ENCODE results near the gene ATP6V0A1.

Gene ATP6V0A1

GRCh38 chr17:42507671-42508070 lies 49.0 kb downstream of the ATP6V0A1 start:
- no peak for DNase-seq (ENCODE audit: low read depth in 1 of 2, low spot score in 1 of 2)
- H3K27me3 ChIP-seq (ENCODE audit: insufficient read depth, poor library complexity, severe bottlenecking), result no peaks in the 10 kb centered on the region
- TF ChIP-seq POLR2AphosphoS5 (IDR thresholded peaks at IDR 0.05; ENCODE audit: low read depth), result no peak
- no peak for TF ChIP-seq GABPA (IDR thresholded peaks at IDR 0.05; ENCODE audit: low read depth)
- TF ChIP-seq, protein P1, sequence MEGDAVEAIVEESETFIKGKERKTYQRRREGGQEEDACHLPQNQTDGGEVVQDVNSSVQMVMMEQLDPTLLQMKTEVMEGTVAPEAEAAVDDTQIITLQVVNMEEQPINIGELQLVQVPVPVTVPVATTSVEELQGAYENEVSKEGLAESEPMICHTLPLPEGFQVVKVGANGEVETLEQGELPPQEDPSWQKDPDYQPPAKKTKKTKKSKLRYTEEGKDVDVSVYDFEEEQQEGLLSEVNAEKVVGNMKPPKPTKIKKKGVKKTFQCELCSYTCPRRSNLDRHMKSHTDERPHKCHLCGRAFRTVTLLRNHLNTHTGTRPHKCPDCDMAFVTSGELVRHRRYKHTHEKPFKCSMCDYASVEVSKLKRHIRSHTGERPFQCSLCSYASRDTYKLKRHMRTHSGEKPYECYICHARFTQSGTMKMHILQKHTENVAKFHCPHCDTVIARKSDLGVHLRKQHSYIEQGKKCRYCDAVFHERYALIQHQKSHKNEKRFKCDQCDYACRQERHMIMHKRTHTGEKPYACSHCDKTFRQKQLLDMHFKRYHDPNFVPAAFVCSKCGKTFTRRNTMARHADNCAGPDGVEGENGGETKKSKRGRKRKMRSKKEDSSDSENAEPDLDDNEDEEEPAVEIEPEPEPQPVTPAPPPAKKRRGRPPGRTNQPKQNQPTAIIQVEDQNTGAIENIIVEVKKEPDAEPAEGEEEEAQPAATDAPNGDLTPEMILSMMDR (IDR thresholded peaks at IDR 0.05; ENCODE audit: insufficient read depth, low read length), result no peak
- TF ChIP-seq SPI1 (IDR thresholded peaks at IDR 0.05; ENCODE audit: borderline replicate concordance, low read depth), result no peak
- TF ChIP-seq REST (IDR thresholded peaks at IDR 0.05; ENCODE audit: insufficient replicate concordance, low read depth), result no peak
- no peak overlapping the region for H3K27ac ChIP-seq (replicated peaks)
- H3K4me3 ChIP-seq (replicated peaks; ENCODE audit: insufficient read depth, low read length), result no peak overlapping the region

DNA sequence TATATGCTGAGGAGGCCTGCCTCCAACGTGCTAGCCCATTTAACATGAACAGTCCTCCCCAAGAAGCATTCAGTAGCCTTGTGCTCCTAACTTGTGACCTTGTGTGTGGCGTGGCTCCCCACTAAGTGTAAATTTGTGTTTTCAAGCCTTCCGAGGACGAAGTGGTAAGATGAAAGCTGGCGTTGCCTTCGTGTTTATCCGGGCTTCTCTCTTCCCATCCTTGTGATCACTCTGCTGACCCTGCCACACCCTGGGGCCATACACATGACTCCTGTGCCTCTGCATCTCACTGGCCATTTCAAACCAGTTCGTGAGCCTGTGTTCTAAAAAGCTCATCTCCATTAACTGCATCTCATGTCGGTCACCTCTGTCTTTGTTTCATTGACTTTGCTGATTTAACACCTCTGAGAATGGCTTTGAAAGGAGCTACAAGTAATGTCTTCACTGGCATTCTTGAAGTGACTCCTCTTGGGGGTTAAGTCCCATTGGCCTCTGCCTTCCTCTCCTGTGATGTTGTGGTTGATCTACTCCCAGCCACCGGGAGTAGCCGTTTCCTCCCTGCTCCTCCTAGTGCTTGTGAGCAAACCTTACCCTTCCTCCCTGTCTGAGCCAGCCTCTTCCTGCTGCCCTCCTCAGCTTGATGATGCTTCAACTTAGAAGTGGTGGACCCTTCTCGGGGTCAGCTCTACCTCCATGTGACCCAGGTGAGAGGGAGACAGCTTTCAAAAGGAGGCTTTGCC lies 49.9 kb downstream of the ATP6V0A1 start:
- TF ChIP-seq POLR2AphosphoS5 (IDR thresholded peaks at IDR 0.05; ENCODE audit: low read depth) (no peak), GABPA (IDR thresholded peaks at IDR 0.05; ENCODE audit: low read depth) (no peak), REST (IDR thresholded peaks at IDR 0.05; ENCODE audit: insufficient replicate concordance, low read depth) (no peak), SPI1 (IDR thresholded peaks at IDR 0.05; ENCODE audit: borderline replicate concordance, low read depth) (no peak)
- TF ChIP-seq, protein P1 (IDR thresholded peaks at IDR 0.05; ENCODE audit: insufficient read depth, low read length), result no peak
- H3K4me3 ChIP-seq (replicated peaks; ENCODE audit: insufficient read depth, low read length), result no peak overlapping the region
- no peaks in the 10 kb centered on the region for H3K27me3 ChIP-seq (ENCODE audit: insufficient read depth, poor library complexity, severe bottlenecking)
- H3K27ac ChIP-seq (replicated peaks), result no peak overlapping the region
- DNase-seq (ENCODE audit: low read depth in 1 of 2, low spot score in 1 of 2), result no peak

DNA sequence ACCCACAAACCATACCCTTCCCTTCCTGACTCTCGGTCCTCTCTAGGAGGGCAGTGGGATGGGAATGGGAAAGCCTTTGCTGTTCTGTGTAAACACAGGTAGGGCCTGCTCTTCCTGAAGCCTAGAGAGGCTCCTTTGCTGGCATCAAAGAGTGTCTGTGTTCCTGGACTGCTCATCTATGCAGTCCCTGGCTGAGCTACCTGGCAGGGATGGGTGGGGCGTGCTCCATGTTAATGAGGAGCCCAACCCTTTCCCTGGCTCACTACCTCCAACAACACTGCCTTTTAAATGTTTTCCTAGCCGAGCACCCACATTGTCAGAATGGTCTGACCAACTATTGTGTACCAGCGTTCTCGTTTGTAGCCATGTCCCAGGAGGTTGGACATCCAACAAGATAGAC lies 50.7 kb downstream of the ATP6V0A1 start:
- Histone ChIP-seq H3K27ac (replicated peaks) (no peak overlapping the region), H3K4me3 (replicated peaks; ENCODE audit: insufficient read depth, low read length) (no peak overlapping the region), H3K27me3 (ENCODE audit: insufficient read depth, poor library complexity, severe bottlenecking) (no peaks in the 10 kb centered on the region)
- no peak for DNase-seq (ENCODE audit: low read depth in 1 of 2, low spot score in 1 of 2)
- no peak for TF ChIP-seq REST (IDR thresholded peaks at IDR 0.05; ENCODE audit: insufficient replicate concordance, low read depth)
- no peak for TF ChIP-seq POLR2AphosphoS5 (IDR thresholded peaks at IDR 0.05; ENCODE audit: low read depth)
- TF ChIP-seq, protein P1 (IDR thresholded peaks at IDR 0.05; ENCODE audit: insufficient read depth, low read length), result no peak
- TF ChIP-seq GABPA (IDR thresholded peaks at IDR 0.05; ENCODE audit: low read depth), result no peak
- TF ChIP-seq SPI1 (IDR thresholded peaks at IDR 0.05; ENCODE audit: borderline replicate concordance, low read depth), result no peak
